Activated CD4-positive, alpha-beta memory T cell treated with anti-CD3 and anti-CD28 coated beads for 36 hours (primary cell): ENCODE results near the gene PLEKHM3. TPM values are rescaled to one million over a fixed set of nuclear protein-coding genes. Genes with fewer than 3 reads are reported as not detected.

Experiments used
- CTCF ChIA-PET: fragments of 350-600 bp; sonication (Branson Sonifier 250); formaldehyde crosslinking; loops from one replicate; lab custom pipeline; 2021; ENCODE audit warnings: antibody characterized with exemption, inconsistent platforms; lab: Charles Lee
- POLR2A ChIA-PET: fragments of 350-600 bp; sonication (Branson Sonifier 250); formaldehyde crosslinking; loops from one replicate; lab custom pipeline; 2021; ENCODE audit warnings: antibody characterized with exemption; lab: Charles Lee
- DNase-seq: peaks from one replicate; pipeline ENCODE4 v3.0.0-alpha.2; 2020
- H3K27ac Mint-ChIP-seq: one replicate; pipeline ENCODE4 v1.8.0; 2021; ENCODE audit warnings: mixed read lengths
- H3K27me3 Mint-ChIP-seq: one replicate; pipeline ENCODE4 v1.8.0; 2021; ENCODE audit warnings: mixed read lengths
- H3K36me3 Mint-ChIP-seq: one replicate; pipeline ENCODE4 v1.8.0; 2021; ENCODE audit warnings: mixed read lengths
- H3K4me1 Mint-ChIP-seq: one replicate; pipeline ENCODE4 v1.8.0; 2021; ENCODE audit warnings: low read depth, mixed read lengths
- H3K4me3 Mint-ChIP-seq: one replicate; pipeline ENCODE4 v1.8.0; 2021; ENCODE audit warnings: mild to moderate bottlenecking, mixed read lengths
- H3K9me3 Mint-ChIP-seq: one replicate; pipeline ENCODE4 v1.8.0; 2021; ENCODE audit warnings: mixed read lengths
- intact Hi-C: fragments of 100-400 bp; cut with micrococcal nuclease; formaldehyde crosslinking; loops from one replicate; pipeline ENCODE4 v1.15.1; 2023
- total RNA-seq, 2 experiments: library from RNA; stranded (reverse); gene quantifications; one replicate each; pipeline ENCODE4 v1.2.3, GENCODE V29; 2021

The PLEKHM3 gene
- total RNA-seq, 2 experiments from 2014 or later, result 4.5 to 5.5 TPM

DNA sequence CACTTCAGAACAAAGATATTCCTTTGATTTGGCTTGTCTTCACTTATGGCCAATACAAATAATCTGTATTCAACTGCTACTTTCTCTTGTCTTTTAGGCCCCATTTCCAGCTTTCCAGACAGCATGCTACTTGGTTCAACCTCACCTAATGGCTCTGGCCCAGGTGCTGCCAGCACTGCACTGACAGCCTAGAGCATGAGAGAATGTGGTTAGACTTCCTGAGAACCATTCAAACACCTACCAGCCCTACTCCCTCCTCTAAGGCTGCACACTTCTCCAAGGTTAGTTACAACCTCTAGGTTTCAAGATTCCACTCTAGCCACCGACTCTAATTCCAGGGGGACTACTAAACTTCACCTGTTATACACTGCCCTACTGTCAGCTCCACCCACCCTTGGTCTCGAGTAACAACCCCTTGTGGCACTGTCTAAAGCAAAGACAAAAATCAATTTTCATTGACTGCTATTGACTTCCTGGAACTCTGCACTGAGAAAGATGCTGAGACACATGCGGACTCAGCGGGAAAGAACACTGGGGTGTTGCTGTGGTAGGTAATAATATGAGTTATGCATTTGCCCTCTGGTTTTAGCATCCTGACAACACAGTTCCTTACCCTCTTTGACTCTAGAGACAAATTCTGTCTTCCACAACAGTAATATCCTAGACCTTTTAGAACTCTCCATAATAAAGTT, 38.2 kb downstream of the PLEKHM3 start:
- H3K4me1 Mint-ChIP-seq, result peaks cover 9% of the 10 kb centered on the region

DNA sequence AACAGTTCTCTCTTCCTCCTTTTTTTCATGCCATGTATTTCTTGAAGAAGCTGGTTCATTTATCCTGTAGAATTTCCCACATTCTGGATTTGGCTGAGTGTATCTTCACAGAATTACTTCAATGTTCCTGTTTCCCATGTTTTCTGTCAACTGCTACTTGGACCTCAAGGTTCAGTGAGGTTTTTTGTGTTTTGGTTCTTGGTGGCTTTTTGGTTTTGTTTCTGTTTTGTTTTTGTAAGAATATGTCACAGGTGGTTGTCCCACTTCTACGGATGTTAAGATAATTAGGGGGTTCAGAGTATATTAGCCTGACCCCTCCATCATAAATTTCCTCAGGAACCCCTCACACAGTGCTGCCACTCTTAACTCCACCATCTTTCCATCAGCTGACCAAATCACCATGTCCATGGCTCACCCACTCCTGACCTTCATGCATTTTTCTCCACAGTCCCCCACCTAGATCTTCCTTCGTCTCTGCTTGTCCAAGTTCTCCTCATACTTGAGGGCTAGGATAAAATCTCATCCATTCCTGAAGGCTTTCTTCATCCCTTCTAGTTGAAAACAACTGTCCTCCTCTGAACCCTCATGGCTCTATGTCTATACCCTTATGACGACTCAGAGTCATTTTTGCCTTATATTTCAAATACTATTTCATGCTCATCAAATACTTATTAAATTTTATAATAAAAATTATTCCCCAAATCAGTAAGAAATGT, 40.4 kb downstream of the PLEKHM3 start:
- ChIA-PET CTCF (no interaction called here), POLR2A (no interaction called here)
- no peak for DNase-seq
- Mint-ChIP-seq H3K27ac (no peak overlapping the region), H3K4me3 (no peak overlapping the region), H3K4me1 (peaks cover 6% of the 10 kb centered on the region), H3K27me3 (no peaks in the 10 kb centered on the region), H3K9me3 (no peaks in the 10 kb centered on the region), H3K36me3 (no peaks in the 10 kb centered on the region)
- intact Hi-C loops, result no loop called here

More for the DNA sequence above, 38.2 kb downstream of the PLEKHM3 start:
- H3K4me3 Mint-ChIP-seq, result no peak overlapping the region
- no peaks in the 10 kb centered on the region for H3K9me3 Mint-ChIP-seq
- ChIA-PET CTCF (interaction anchor here (0.5 to 1.7 kb wide), 2 partner anchors 12 to 13 kb away, joined by 3 to 4 read pairs; no protein-coding TSS in a partner anchor), POLR2A (no interaction called here)
- intact Hi-C loops, result no loop called here
- no peaks in the 10 kb centered on the region for H3K36me3 Mint-ChIP-seq
- H3K27me3 Mint-ChIP-seq, result no peaks in the 10 kb centered on the region
- no peak for DNase-seq
- H3K27ac Mint-ChIP-seq, result no peak overlapping the region

DNA sequence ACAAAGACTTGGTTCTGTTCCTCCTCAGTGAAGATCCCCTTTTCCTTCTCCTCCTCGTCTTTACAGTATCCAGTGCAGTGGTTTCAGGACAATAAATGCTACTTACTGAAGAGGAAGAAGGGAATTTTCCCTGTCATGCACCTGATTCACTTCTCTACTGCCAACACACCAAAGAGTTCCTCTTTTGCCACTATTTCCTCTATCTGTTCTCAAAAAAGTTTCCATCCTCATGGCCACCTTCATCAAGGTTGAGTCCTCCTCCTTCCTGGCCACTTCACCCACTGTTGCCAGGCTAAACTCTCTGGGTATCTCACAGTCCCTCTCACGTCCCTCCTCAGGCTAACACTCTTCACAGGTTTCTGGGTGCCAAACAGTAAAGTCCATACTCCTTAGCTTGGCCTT, 41.7 kb downstream of the PLEKHM3 start:
- Mint-ChIP-seq H3K4me1 (peaks cover 6% of the 10 kb centered on the region), H3K9me3 (no peaks in the 10 kb centered on the region), H3K27me3 (no peaks in the 10 kb centered on the region), H3K36me3 (no peaks in the 10 kb centered on the region), H3K4me3 (no peak overlapping the region), H3K27ac (no peak overlapping the region)
- no peak for DNase-seq
- ChIA-PET CTCF (no interaction called here), POLR2A (no interaction called here)
- intact Hi-C loops, result no loop called here

DNA sequence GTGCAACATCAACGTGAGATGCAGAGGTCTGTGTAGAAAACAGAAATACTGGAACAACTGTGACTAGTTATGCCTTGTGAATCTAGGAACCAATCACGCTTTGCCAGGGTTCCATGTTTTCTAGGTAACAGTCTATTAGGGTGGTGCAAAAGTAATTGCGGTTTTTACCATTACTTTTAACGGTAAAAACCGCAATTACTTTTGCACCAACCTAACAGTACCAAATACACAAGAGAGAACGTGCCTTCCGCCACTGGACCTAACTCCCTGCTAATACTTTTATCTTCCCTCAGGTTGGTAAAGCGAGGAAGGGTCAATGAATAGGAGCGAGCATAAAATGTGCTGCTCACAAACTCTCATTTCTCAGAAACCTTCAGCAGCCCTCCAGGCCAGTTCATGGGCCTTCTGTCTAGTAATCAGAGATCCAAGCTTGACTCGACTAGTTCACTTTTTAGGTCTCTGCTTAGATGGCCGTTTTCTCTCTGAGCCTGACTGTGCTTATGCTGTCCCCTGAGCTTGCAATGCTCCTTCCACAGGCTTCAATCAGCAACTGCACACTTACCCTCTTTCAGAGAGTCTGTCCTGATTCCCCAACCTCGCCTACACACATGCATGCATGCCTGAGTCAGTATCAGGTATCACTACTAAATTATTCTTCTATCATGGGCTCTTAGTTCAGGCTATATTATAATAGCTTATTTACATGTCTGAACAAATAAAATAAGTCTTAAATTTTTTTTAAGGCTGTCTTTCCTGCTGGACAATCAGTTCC, 47.0 kb downstream of the PLEKHM3 start:
- Mint-ChIP-seq H3K4me3 (no peak overlapping the region), H3K9me3 (no peaks in the 10 kb centered on the region), H3K27me3 (no peaks in the 10 kb centered on the region), H3K36me3 (peaks cover 2% of the 10 kb centered on the region), H3K27ac (no peak overlapping the region), H3K4me1 (peaks cover 4% of the 10 kb centered on the region)
- intact Hi-C loops, result no loop called here
- ChIA-PET CTCF (no interaction called here), POLR2A (no interaction called here)
- DNase-seq, result no peak

DNA sequence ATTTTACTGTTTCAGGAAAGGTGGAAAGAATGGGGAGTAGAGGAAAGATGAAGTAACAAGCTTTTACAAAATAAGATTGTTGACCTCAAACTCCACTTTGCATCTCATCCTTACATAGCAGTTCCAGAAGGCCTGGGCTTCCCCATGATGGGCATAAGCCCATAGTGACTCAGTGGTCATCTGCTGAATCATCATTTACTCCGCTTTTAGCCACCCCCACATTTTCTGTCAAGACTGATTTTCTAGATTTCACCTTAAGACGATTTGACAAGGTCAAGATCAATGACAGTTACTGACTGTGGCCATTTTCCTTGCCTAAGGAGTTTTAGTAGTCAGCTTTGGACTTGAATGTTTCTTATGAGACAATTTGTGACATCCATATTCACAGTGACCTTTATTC, 49.4 kb downstream of the PLEKHM3 start:
- DNase-seq, result no peak
- no peaks in the 10 kb centered on the region for H3K9me3 Mint-ChIP-seq
- H3K4me3 Mint-ChIP-seq, result no peak overlapping the region
- ChIA-PET CTCF (interaction anchor here (1.0 to 2.1 kb wide), 4 partner anchors 11 to 260 kb away, joined by 3 to 10 read pairs (median 6); no protein-coding TSS in a partner anchor), POLR2A (interaction anchor here (0.7 to 1.0 kb wide), 2 partner anchors 20 to 206 kb away, joined by 3 read pairs; partner anchors contain the start of gene FZD5)
- peaks cover 2% of the 10 kb centered on the region for H3K36me3 Mint-ChIP-seq
- no peaks in the 10 kb centered on the region for H3K27me3 Mint-ChIP-seq
- no peak overlapping the region for H3K27ac Mint-ChIP-seq
- intact Hi-C loops, result no loop called here
- H3K4me1 Mint-ChIP-seq, result peaks cover 4% of the 10 kb centered on the region

DNA sequence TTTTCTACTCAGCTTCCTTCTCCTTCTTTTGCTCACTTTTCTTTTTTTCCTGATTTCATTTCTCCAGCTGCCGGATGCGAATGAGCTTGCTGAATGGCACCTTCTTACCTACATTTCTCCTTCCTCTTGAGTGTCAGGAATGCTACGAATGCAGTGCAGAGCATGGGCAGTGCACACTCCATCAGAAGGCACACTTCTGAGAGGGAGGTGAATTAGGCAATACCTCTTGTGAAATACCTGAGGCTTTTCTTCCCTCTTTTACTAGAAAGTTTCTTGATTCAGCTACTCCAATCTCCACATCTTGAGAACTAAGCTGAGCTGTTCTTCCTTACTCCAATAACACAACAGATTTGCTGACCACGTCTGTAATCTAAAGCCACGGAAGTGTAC, 51.1 kb downstream of the PLEKHM3 start:
- Mint-ChIP-seq H3K4me1 (peaks cover 9% of the 10 kb centered on the region), H3K27me3 (no peaks in the 10 kb centered on the region), H3K27ac (no peak overlapping the region), H3K9me3 (no peaks in the 10 kb centered on the region), H3K4me3 (no peak overlapping the region), H3K36me3 (peaks cover 2% of the 10 kb centered on the region)
- ChIA-PET CTCF (interaction anchor here (0.7 to 2.4 kb wide), 8 partner anchors 13 to 440 kb away, joined by 3 to 20 read pairs (median 4); no protein-coding TSS in a partner anchor), POLR2A (no interaction called here)
- intact Hi-C loops, result loop anchor here (5.0 kb wide), 1 partner anchor 68 kb away; no protein-coding TSS in a partner anchor
- no peak for DNase-seq

DNA sequence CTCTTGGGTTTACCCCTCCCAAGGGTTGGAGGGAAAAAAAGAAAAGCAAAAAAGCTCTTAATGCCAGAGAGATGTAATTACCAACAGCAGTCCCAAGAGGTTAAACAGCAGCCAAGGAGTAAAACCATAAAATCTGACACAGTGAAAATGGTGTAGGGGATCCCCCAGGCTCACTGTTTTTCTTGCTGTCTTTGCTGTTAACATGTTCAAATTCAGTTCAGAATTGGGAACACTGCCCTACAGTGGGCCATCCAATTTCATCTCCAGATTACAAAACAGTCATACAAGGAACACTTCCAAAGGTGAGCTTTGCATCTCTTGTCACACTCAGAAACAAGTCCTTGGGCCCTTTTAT, 54.5 kb downstream of the PLEKHM3 start:
- DNase-seq, result no peak
- Mint-ChIP-seq H3K4me3 (no peak overlapping the region), H3K9me3 (no peaks in the 10 kb centered on the region), H3K27me3 (no peaks in the 10 kb centered on the region), H3K36me3 (peaks cover 2% of the 10 kb centered on the region), H3K27ac (no peak overlapping the region), H3K4me1 (peaks cover 9% of the 10 kb centered on the region)
- ChIA-PET POLR2A (no interaction called here), CTCF (interaction anchor here (0.6 to 1.8 kb wide), 3 partner anchors 13 to 93 kb away, joined by 3 to 8 read pairs (median 4); no protein-coding TSS in a partner anchor)
- intact Hi-C loops, result loop anchor here (5.0 kb wide), 1 partner anchor 71 kb away; no protein-coding TSS in a partner anchor

DNA sequence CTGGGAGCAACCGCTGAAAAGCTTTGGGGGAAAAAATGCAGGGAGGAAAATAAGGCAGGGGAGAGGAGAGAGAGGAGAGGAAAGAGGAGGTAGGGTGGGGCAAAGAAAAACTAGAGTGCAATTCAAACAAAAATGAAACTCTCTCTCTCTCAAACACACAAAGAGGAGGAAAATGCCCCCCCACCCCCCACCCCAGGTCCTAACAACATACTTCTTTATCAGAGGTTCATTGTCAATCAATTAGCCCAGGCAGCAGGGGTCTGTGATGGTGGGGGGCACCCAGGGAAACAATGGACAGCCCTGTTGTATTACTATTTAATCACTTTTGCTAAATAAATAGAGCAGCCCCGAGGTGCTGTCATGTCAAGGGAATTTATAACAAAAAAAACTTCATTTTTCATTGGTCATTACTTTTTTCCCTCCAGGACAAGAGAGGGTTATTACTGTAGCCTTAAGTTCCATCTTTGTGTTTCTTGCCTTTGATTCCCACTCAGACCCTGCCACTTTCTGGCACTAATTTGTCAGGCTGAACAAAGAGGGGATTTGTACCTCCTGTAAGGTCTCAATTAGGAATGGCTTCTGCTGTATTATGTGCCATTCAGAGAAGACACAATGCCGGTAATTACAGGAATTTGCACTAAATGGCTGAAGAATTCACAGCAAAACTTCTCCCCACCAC, 55.0 kb downstream of the PLEKHM3 start:
- no peak for DNase-seq
- intact Hi-C loops, result loop anchor here (5.0 kb wide), 1 partner anchor 72 kb away; no protein-coding TSS in a partner anchor
- ChIA-PET CTCF (interaction anchor here (0.6 to 1.8 kb wide), 2 partner anchors 70 to 93 kb away, joined by 3 to 8 read pairs; no protein-coding TSS in a partner anchor), POLR2A (no interaction called here)
- no peak overlapping the region for H3K27ac Mint-ChIP-seq
- H3K9me3 Mint-ChIP-seq, result no peaks in the 10 kb centered on the region
- H3K27me3 Mint-ChIP-seq, result no peaks in the 10 kb centered on the region
- H3K4me1 Mint-ChIP-seq, result peaks cover 9% of the 10 kb centered on the region
- H3K36me3 Mint-ChIP-seq, result peaks cover 2% of the 10 kb centered on the region
- no peak overlapping the region for H3K4me3 Mint-ChIP-seq

DNA sequence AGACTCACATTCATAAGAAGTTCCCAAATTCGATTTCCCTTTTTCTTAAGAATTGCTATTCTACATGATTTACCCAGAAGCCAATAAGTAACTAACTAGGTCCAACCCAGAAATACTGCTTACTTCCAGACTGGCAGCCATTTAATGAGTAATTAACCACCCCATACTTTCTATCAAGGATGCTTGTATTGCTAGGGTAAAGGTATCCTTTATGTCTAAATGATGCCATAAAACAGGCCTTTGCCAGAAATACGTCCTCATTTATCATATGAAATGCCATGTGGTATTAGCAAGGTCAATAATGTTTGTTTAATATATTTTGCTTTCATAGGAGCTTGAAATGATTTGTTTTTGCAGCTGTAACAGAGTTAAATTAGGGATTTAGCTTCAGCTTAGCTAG, 56.1 kb downstream of the PLEKHM3 start:
- peaks cover 5% of the 10 kb centered on the region for H3K4me1 Mint-ChIP-seq
- no peak for DNase-seq
- H3K36me3 Mint-ChIP-seq, result peaks cover 2% of the 10 kb centered on the region
- ChIA-PET CTCF (interaction anchor here (1.0 kb wide), 1 partner anchor 224 kb away, joined by 3 read pairs; no protein-coding TSS in a partner anchor), POLR2A (no interaction called here)
- intact Hi-C loops, result no loop called here
- no peak overlapping the region for H3K27ac Mint-ChIP-seq
- no peaks in the 10 kb centered on the region for H3K27me3 Mint-ChIP-seq
- H3K4me3 Mint-ChIP-seq, result no peak overlapping the region
- no peaks in the 10 kb centered on the region for H3K9me3 Mint-ChIP-seq

DNA sequence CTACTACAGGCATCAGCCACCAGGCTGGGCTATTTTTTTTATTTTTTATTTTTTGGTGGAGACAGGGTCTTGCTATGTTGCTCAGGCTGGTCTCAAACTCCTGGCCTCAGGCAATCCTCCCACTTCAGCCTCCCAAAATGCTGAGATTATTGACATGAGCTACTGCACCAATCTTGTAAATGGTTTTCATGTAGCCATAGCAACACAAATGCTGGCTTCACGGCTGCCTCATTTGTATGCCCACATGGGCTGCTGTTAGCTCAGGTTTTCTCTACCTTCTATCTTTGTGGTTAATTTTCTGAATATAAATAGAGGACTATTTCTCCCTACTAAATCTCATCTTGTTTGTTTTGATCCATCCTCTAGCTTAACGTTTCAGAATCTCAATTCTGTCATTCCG, 58.2 kb downstream of the PLEKHM3 start:
- ChIA-PET CTCF (interaction anchor here (0.9 to 1.2 kb wide), 3 partner anchors 9 to 342 kb away, joined by 3 to 5 read pairs (median 4); partner anchors contain the start of gene METTL21A), POLR2A (no interaction called here)
- Mint-ChIP-seq H3K27ac (no peak overlapping the region), H3K4me3 (no peak overlapping the region), H3K4me1 (peaks cover 5% of the 10 kb centered on the region), H3K36me3 (peaks cover 15% of the 10 kb centered on the region), H3K27me3 (no peaks in the 10 kb centered on the region), H3K9me3 (peaks cover 12% of the 10 kb centered on the region)
- intact Hi-C loops, result no loop called here
- no peak for DNase-seq

DNA sequence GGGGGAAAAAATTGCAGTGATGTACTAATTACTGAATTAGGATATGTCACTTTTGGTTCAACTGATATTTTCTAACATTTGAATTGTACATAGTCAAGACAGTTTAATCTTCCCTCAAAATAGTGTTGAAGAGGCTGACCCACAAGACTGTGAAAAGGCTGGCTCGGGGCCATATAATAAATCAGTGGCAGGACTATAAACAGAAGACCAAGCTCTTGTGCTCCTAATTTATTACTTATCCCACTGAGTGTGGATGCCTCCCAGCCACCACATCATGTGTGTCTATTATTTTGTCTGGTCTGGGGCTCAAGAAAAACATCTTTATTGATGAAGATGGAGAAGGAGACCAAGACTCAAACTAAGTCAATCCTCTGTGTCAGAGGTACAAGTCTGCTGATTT, 64.4 kb downstream of the PLEKHM3 start:
- Mint-ChIP-seq H3K4me3 (no peak overlapping the region), H3K27me3 (no peaks in the 10 kb centered on the region), H3K36me3 (peaks cover 19% of the 10 kb centered on the region), H3K9me3 (peaks cover 14% of the 10 kb centered on the region), H3K4me1 (no peaks in the 10 kb centered on the region), H3K27ac (no peak overlapping the region)
- intact Hi-C loops, result no loop called here
- ChIA-PET CTCF (no interaction called here), POLR2A (no interaction called here)
- DNase-seq, result no peak
